Adipose tissue (tissue), 3 donors: ENCODE measurements around the gene ANKRD66. TPM values are rescaled to one million over a fixed set of nuclear protein-coding genes. Genes with fewer than 3 reads are reported as not detected.
"Not testable (repeated sequence)": the region's sequence is repeated elsewhere in the genome, so short reads cannot be mapped to it uniquely, and the experiment has no call there.

Experiments
- H3K27ac ChIP-seq: one replicate; pipeline ENCODE4 v1.5.1; 2013; ENCODE audit warnings: low read depth, low read length
- WGBS, 3 donors: extraction: QIAGEN DNeasy Blood & Tissue Kit; methylation state at CpG; one replicate each; pipeline ENCODE4 v1.1.7; 2013; 5-methylcytosine and 5-hydroxymethylcytosine counted together
- polyA plus RNA-seq, 3 donors: library from polyadenylated mRNA; stranded (reverse); fragments of 200-250 nt; gene quantifications; one replicate each; pipeline ENCODE4 v1.2.3, GENCODE V29; 2013
- donor health status: healthy with polysubstance abuse.
- donor health status: Bipolar disorder and iron deficiency.
- donor health status: healthy.

ANKRD66 gene
- polyA plus RNA-seq: not detected

DNA sequence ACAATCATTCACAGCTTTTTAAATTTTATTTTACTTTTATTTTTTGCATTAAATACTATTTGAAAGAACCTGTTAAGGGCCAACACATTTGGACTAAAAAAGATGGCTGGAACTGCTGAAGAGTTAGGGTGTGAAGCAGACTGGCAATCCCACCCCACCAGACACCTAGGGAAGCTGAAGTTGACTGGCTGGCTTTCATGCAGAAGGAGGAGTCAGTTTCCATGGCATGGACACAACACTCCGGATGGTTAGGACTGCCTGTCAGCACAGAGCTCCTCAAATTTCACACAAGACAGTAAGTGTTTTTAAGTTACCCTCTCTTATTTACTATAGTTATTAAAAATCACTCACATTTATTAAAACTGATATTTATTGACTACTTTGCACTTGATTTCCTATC lies at the start of gene ANKRD66:
ANKRD66 (plus strand) TSS at position 238 of the 400 bp plus-strand sequence. CDS start 5,016 bp downstream, outside the sequence.
- WGBS, 3 donors: 57 to 87% (median 72%) methylated on average over 1 of the region's 1 CpG
- H3K27ac ChIP-seq: no peak within 1 kb of the TSS

DNA sequence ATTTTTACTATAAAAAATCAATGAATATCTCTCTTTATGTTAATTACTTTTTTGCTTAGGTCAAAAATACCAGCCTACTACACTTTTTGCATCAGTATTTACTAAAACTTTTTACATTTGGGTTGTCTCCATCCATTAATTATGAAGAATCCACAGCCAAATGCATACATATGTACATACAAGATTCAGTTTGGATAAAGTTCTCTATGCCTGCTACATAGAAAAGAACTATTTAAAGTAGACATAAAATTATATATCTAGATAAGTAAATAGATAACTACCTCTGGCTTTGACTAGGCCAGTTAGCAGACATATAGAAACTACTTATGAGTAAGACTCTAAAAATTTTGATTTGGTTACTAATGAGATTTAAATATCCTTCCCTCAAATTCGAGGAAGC lies 46.8 kb upstream of the ANKRD66 start:
- no peak overlapping the region for H3K27ac ChIP-seq
- WGBS, 3 donors: 72 to 85% (median 76%) methylated on average over 1 of the region's 1 CpG

DNA sequence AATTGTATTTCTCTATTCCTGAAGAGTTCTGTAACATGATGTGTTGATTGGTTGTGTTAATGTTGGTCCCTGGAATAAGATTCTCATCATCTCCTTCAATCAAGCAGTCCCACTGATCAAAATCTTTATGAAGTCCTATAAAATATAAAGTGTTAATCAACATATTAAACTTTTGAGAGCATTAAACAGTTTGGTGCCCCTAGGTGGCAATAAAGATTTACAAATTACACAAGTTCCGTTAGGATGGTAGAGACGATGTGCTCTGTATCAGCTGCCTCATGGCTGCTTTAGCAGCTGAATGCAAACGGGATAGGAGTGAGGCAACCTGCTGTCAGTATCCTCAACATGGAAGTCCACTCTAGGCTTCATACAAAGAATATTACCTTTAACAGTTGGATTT lies 42.2 kb upstream of the ANKRD66 start:
- H3K27ac ChIP-seq: no peak overlapping the region
- 3 to 7% (median 6%) methylated on average over 3 of the region's 3 CpGs for WGBS, 3 donors

GRCh38 chr6:46706464-46706863 lies 40.3 kb upstream of the ANKRD66 start:
- 86 to 89% (median 88%) methylated on average over 2 of the region's 2 CpGs for WGBS, 3 donors
- no peak overlapping the region for H3K27ac ChIP-seq

DNA sequence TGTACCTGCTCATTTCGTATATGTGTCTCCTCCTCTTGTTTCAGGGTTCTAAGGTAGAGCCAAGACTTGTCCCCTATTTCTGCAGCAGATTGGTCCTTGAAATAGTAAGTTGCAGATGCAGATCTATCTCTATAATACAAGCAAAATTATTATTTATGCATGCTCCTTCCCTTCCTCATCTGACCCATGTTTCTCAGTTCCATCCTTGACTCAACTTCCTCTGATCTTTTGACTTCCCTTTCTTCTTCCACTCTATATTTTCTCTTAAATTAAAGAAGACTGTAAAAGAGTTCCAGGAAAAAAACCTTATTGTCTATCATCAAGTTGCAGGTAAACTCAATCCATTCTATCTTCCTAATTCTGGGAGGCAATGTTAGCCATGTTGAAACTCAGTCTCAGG lies 35.2 kb upstream of the ANKRD66 start:
- WGBS, 3 donors: 92 to 100% (median 94%) methylated on average over 1 of the region's 1 CpG
- H3K27ac ChIP-seq: no peak overlapping the region

DNA sequence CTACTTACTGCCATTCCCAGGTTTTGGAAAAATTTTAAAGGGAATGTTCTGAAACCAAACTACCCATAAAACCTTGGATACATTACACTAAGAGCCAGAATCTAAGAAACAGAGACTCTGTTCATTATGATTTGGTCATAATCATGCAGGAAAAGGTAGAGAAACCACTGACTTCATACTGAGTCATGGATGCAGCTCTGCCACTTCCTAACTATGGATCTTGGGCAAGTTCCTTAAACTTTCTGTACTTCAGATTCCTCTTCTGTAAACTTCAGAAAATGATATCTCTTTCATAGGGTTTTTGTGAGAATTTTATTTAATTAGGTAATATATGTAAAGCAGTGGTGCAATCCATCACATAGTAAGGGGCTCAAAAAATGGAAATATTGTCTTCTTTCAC lies 31.6 kb upstream of the ANKRD66 start:
- H3K27ac ChIP-seq: no peak overlapping the region

DNA sequence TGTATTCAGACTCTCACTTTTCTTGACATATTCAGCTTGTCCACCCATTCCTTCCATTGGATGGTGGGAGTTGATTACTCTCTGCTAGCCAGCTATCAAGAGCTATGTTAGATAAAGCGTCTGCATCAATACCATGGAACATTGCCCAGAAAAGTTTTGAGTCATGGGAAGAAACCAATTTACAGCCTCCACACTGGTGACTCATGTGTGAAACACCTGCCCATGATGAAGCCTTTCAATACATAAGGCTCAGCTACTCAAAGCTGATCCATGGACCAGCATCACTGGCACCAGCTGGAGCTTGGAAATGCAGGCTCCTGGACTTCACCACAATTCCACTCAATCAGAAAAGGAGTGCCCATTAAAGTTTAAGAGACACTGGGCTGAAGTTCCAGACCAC lies 27.6 kb upstream of the ANKRD66 start:
- 38 to 71% (median 68%) methylated on average over 1 of the region's 1 CpG for WGBS, 3 donors
- H3K27ac ChIP-seq: no peak overlapping the region

DNA sequence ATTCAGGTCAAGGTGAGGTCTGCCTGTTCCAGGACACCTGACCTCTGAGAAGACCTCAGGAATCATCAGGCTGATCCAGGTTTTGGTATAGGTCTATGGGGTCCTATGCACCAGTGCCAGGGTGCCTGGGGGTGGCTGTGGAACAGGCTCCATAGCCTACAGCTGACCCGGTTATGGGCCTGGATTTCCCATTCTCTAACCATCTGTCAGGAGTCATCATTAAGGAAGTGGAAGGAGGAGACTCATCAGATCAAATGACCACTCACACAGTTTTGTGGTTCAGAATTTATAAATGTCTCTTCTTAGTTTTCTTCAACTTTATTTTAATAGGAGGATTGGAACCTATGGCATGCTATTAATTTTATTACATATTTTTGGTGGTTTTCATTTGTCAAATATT lies 26.3 kb upstream of the ANKRD66 start:
- no peak overlapping the region for H3K27ac ChIP-seq
- WGBS, 3 donors: 85 to 86% (median 86%) methylated on average over 1 of the region's 1 CpG

- 69 to 89% (median 75%) methylated on average over 1 of the region's 1 CpG for WGBS, 3 donors
- H3K27ac ChIP-seq: no peak overlapping the region
Observed at GRCh38 chr6:46729787-46730326, 16.9 kb upstream of the ANKRD66 start.

GRCh38 chr6:46730921-46731461 lies 15.7 kb upstream of the ANKRD66 start:
- WGBS, 3 donors: 31 to 54% (median 32%) methylated on average over 4 of the region's 4 CpGs
- no peak overlapping the region for H3K27ac ChIP-seq

DNA sequence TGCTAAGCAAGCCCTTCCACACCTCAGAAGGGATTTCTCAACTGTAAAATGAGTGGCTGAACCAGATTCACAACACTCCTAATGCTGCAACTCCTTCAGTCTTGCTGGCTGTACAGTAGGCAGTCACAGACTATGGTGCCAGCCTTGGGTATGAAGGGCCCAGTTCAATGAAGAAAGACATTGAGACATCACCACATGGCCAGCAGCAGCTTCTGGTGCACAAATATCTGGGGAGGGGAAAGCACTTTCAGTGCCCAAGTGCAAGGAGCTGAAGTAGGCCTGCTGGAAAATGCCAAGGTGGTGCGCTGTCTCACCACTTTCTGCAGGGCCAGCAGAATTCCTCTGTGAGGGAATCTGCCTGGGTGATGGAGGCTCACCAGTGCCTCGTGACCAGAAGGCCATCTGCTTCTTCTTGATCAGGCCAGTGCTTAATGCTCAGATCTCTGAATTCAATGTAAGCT lies 13.4 kb upstream of the ANKRD66 start:
- no peak overlapping the region for H3K27ac ChIP-seq
- 93 to 99% (median 95%) methylated on average over 2 of the region's 2 CpGs for WGBS, 3 donors

DNA sequence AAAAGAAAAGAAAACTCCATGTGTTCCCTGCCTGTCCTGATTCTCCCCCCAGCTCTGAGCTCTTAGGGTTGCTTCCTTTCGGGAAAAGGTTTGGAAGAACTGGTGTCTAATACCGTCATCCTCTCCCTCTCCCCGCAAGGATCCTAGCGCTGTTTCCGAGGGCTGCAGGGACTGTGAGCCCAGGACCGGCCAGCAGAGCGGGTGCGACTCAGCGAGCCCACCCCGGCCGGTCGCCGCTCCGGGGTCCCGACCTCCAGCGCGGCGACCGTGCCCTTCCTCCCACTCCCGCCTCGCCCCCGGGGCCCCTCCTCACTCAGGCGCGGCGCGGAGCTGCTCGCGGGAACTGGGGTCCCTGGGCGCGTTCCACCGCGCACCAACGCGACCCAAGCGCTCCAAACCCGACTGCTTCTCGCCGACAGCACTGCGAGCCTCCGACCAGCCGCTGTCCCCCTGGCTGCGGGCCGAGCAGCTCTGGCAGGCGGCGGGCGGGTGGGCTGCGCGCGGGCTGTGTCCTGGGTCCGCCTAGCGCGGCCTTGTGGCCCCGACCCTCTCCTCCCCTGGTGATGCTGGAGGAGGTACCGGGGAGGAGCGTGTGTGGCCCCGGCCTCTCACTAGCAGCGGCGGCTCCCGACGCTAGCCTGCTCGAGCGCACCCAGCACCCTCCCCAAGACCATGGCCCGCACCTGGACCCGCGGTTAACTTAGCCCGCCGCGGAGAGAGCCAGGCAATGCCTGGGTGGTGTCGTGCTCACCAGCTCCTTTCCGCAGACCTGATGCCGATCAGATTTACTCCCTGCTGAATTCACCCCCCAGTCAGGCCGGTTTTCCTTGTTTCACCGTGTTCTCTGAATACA lies 11.6 kb upstream of the ANKRD66 start, which contains the start of gene PLA2G7:
PLA2G7 (minus strand) TSS at position 509 of the 853 bp plus-strand sequence. CDS start 12,484 bp downstream, outside the sequence.
- no peak within 1 kb of the TSS for H3K27ac ChIP-seq
- 1 to 2% (median 2%) methylated on average over 66 to 73 of the region's 73 CpGs for WGBS, 3 donors

GRCh38 chr6:46735720-46736031 lies 11.1 kb upstream of the ANKRD66 start:
- WGBS, 3 donors: 13 to 31% (median 22%) methylated on average over 8 of the region's 8 CpGs
- H3K27ac ChIP-seq: no peak overlapping the region

DNA sequence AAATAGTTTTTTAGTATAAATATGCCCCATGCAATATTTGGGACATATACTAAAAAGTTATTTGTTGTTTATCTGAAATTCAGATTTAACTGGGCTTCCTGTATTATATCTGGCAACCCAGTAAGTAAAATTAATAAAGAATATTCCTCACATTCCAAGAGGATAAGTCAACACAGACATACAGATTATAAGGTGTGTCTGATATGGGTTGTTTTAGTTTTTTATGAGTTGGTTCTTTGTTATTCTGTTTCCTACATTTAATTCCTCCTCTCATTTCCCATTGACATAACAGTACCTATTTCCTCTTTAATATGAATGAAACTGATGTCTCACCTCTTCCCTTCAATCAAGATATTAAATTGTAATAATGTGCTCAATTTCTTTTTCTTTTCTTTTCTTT lies 9.8 kb upstream of the ANKRD66 start:
- H3K27ac ChIP-seq: no peak overlapping the region

GRCh38 chr6:46741482-46741881 lies 5.3 kb upstream of the ANKRD66 start:
- WGBS, 3 donors: 64 to 95% (median 86%) methylated on average over 2 of the region's 2 CpGs

DNA sequence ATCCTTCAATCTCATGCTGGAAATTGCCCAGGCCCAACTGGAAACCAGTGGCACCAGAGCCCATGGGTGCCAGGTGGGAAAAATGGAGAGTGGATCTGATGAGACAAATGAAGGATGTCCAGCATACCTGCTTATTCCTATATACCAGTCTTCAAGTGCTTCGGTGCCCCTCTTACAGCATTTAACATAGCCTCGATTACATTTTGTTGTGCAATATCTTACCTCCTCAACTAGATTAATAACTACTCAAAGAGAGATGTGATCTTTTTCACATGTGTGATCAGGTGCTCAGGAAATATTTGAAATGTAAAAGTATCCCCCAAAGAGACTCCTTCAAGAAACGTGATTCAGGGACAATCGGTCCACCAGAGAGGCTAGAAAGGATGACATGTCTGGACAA lies 4.8 kb upstream of the ANKRD66 start:
- no peak overlapping the region for H3K27ac ChIP-seq
- 93 to 96% (median 95%) methylated on average over 4 of the region's 4 CpGs for WGBS, 3 donors

More at GRCh38 chr6:46741482-46741881, 5.3 kb upstream of the ANKRD66 start:
- H3K27ac ChIP-seq: no peak overlapping the region

- 80 to 92% (median 87%) methylated on average over 1 of the region's 1 CpG for WGBS, 3 donors
- H3K27ac ChIP-seq: no peak overlapping the region
Observed at GRCh38 chr6:46743425-46744158, 3.1 kb upstream of the ANKRD66 start.

DNA sequence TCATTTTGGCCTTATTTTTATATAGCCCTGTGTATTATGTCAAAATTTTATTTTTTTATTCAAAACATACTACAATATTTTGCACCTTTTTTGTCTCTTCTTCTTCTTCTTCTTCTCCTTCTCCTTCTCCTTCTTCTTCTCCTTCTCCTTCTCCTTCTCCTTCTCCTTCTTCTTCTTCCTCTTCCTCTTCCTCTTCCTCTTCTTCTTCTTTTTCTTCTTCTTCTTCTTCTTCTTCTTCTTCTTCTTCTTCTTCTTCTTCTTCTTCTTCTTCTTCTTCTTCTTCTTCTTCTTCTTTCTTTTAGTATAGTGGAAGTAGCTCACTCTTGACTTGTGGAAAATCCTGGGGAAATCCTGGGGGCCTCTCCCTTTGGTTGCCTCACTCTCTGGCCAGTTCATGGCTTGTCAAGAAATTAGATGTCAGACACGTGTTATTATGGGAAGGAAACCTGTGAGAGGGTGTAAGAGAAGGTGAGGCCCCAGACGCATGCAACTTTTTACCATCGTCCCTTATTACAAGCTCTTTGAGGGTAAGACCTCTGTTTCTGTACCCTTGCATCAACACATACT lies 2.5 kb upstream of the ANKRD66 start:
- 73 to 80% (median 78%) methylated on average over 3 of the region's 3 CpGs for WGBS, 3 donors
- not testable (repeated sequence) for H3K27ac ChIP-seq

DNA sequence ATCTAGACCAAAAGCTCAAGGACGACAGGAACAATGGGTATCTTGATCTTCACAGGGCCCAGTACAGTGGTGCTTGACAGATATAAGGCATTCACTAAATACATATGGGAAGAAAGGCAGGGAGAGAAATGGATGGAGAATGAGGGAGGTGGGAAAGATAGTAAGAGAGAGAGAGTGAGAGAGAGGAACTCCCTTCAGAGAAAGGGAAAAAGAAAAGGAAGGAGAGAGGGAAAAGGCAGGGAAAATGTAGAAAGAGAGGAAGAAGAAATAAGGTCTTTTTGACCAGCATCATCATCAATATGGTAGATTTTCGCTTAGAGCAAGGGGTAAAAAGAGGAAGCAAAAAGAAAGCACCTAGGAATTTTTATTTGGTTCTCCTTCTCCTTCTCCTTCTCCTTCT lies 760 bp upstream of the ANKRD66 start:
- 62 to 69% (median 66%) methylated on average over 2 of the region's 2 CpGs for WGBS, 3 donors

More for the DNA sequence above, 760 bp upstream of the ANKRD66 start:
- H3K27ac ChIP-seq: no peak overlapping the region
